HG03139 (cell line): ENCODE measurements around the gene GAS5.
A peak's percentile ranks its signal among the peaks of the same experiment; 100 is the strongest.
"Not testable (repeated sequence)": the region's sequence is repeated elsewhere in the genome, so short reads cannot be mapped to it uniquely, and the experiment has no call there.

ENCODE experiments used
- ATAC-seq: cut with Tn5 transposase; IDR thresholded peaks from one replicate; pipeline ENCODE4 v1.9.1; 2021; ENCODE audit not compliant: unreplicated experiment

Gene GAS5

DNA sequence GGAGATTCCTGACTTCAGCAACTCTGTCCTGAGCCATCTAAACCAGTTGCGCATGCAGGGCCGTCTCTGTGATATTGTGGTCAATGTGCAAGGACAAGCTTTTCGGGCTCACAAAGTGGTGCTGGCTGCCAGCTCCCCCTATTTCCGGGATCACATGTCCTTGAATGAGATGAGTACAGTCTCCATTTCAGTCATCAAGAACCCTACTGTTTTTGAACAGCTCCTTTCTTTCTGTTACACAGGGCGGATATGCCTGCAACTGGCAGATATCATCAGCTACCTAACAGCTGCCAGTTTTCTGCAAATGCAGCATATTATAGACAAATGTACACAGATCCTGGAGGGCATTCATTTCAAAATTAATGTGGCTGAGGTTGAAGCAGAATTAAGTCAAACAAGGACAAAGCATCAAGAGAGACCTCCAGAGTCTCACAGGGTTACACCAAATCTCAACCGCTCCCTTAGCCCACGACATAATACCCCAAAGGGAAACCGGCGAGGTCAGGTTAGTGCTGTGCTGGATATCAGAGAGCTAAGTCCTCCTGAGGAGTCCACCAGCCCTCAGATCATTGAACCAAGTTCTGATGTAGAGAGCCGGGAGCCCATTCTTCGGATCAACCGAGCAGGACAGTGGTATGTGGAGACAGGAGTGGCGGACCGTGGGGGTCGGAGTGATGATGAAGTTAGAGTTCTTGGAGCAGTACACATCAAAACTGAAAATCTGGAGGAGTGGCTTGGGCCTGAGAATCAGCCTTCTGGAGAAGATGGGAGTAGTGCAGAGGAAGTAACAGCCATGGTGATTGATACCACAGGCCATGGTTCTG lies 2.7 kb upstream of the GAS5 start:
- ATAC-seq: no peak

DNA sequence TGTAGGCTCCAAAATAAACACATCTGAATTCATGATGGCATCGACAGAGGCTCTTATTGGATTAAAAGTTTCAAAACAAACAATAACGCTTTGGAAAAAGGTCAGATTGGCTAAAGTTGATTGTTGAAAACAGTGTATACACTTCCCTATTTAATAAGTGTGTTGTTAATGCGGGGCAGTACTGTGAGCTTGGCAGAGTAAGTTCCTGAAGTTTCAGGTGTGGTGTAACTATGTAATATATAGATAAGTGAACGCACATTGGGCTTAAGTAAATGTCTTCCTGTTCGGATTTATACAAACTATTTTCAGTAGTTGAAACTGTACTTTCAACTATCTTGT lies 1.2 kb upstream of the GAS5 start:
- no peak for ATAC-seq

DNA sequence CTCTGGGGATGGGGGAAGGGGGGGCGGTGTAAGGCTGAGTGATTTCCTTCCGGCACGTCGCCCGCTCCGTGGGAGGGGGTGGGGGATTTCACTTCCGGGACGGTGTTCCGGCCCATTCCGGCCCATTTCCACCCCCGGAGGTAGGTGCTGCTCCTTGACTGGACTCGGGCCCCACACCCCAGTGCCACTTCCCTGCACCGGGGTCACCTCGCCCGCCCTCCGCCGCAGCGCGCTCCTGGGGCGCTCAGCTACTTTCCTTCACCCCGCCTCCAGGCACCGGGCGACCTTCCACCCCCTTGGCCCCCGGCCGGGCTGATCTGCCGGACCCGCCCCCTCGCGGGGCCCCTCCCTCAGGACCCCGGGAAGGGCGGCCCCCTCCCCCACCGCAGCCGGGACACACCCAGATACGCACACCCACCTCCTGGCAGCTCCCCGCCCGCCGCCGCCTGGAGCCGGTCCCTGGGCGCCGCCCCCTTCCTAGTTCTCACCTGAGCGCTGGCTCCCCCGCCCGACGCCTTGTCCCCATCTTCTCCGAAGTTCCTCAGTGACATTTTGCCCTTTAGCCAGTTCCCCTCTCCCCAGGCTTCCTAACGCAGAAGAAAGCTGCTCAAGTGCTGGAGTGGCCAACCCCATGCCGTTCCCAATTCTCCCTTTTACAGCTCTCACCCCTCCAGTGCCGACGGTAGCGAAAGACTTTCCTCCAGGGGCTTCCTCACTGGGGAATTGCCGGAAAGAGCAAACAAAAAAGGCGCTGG lies 654 bp upstream of the GAS5 start, which contains the start of gene ZBTB37:
ZBTB37 (plus strand) TSS at position 115 of the 755 bp plus-strand sequence. CDS start 1,846 bp downstream, outside the sequence.
- peak; percentile 53 for ATAC-seq

DNA sequence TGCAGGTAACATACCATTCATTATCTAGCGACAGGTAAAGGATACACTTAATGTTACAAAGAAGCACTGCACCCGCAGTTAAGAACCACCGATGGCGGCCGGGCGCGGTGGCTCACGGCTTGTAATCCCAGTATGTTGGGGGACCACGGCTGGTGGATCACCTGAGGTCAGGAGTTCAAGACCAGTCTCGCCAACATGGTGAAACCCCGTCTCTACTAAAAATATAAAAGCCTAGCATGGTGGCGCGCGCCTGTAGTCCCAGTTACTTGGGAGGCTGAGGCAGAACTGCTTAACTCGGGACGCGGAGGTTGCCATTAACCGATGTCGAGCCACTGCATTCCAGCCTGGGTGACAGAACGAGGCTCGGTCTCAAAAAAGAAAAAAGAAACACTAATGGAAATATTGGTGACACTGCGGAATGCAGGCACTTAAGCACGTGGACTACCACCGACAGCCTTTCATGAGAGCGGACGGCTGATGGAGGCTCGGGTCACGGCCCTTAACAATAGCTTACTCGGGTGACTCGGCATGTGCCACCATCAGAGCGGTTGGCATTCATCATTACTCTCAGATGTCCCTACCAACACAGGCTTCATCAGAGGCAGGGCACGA lies 542 bp downstream of the GAS5 start:
- no peak for ATAC-seq

DNA sequence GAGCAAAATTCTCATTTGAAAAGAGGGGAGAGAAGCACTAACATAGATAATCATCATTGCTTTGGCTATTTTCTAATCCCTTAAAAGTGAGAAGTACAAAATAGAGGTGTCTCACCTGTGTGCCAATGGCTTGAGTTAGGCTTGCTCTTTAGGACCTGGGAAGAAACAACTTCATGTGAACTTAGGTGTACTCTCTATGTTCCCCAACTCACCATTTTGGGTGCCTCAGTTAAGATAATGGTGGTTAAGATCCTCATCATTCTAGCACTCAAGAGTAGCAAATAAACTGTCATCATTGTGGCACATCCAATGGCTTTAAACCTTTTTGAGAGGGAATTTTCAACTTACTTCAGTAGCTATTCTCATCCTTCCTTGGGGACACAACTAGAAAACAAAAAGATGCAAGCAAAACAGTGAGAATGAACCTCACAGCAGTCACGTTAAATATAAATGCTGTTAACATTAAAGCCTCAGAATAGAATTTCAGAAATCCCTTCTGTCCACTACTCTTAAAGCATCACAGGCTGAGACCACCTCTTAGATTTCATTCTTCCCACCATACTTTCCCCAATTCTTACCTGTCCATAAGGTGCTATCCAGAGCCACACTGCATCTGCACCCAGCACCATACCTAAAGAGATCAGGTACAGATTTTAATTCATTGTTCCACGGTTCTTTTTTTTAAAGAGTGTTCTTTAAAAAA lies 1.2 kb downstream of the GAS5 start:
- no peak for ATAC-seq

DNA sequence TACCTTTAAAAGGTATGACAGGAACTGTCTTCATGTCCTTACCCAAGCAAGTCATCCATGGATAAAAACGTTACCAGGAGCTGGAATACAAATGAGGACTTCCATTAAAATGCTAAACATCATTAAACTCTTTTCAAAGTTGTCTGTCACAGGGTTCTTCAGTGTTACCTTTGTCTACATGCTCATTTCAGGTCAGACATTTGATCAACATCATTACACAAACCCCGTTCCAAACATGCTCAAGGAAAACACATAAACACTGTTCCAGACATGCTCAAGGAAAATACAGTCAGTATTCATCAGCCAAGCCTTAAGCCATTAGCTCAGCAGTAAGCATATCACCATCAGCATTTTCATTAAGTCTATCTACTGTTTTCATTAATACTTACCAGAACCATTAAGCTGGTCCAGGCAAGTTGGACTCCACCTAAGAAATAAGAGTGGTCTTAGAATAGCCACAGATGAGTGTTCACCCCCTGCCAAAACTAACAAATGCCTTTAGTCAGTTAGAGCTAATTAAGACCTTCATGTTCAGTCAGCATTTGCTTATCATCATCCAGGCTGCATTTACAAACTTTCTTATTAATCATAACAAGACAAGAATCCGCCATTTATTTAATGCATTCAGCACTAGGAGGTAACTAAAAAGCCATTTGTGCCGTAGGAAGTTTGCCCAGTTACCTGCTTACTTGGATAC lies 2.2 kb downstream of the GAS5 start:
- ATAC-seq: no peak

DNA sequence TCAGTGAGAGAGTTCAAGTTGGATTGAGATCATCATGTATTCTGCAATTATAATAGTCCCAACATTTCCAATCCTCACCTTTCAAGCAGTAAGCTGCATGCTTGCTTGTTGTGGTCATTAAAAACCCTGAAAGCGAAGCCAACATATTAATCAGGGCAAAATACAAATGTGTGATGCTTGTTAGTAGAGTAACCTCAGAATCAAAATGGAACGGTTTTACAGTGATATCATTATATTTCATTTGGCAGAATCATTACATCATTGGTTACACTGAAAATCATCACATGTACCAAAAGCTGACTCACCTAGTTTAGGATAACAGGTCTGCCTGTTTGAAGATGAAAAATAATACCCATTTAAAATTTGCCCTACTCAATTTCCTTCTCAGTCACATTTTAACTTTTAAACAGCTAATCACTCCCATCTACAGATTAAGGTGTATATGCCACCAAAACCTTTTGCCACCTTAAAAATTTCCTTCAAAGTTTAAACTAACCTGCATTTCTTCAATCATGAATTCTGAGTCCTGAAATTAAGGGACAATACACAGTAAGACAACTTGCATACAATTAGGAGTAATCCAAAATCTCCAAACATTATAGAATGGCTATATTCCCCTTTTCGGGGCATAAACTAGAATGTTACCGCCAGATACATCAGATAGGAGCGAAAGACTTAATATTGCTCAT lies 3.5 kb downstream of the GAS5 start:
- ATAC-seq: no peak

DNA sequence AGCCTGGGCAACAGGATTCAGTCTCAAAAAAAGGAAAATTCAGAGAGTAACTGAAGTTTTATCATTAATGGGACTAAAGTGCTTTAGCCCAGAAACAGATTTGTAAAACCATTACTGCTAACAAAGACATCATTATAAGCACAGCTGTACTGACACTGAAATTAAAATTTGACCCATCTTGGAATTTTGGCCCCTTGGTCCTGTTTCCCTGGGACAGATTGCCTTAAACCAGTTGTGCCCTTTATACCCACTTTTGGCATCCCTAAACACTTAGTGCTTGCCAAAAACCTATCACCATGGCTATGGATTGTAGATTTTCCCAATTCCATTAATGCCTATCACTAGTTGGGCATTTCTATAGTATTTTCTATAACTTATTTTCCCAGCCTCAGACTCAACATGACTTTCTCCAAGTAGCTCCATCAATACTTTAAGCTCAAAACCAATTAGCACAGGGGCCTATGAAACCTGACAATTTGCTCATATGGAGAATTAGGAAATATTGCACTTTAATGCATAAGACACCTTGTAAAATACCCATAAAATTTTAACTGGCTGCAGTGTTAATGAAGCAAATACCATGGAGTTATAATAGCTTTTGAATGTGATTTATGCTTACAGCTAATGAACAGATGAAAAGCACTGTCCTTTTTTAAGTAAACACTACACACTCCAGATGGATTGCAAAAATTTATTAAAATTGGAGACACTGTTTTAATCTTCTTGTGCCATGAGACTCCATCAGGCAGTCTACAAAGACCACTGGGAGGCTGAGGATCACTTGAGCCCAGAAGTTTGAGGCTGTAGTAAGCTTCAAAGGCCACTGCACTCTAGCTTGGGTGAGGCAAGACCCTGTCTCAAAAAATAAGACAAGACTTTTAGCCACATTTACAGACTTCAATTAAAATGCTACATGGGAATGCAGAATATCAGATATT lies 4.3 kb downstream of the GAS5 start:
- no peak for ATAC-seq

DNA sequence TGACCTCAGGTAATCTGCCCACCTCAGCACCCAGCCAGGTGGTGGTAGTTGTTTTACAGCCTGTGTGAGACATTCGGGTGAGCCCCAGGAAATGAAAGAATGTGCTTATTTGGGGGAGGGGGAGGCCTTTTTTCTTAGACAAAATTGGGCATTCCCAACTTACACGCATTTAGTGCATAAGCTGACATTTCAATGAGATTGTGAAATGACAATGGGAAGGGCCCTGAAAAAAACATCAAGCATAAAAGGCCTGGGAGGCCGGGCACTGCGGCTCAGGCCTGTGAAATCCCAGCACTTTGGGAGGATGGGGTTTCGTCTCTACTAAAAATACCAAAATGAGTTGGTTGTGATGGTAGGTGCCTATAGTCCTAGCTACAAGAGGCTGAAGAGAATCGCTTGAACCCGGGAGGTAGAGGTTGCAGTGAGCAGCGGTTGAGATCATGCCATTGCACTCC lies 5.0 kb downstream of the GAS5 start:
- no peak for ATAC-seq

DNA sequence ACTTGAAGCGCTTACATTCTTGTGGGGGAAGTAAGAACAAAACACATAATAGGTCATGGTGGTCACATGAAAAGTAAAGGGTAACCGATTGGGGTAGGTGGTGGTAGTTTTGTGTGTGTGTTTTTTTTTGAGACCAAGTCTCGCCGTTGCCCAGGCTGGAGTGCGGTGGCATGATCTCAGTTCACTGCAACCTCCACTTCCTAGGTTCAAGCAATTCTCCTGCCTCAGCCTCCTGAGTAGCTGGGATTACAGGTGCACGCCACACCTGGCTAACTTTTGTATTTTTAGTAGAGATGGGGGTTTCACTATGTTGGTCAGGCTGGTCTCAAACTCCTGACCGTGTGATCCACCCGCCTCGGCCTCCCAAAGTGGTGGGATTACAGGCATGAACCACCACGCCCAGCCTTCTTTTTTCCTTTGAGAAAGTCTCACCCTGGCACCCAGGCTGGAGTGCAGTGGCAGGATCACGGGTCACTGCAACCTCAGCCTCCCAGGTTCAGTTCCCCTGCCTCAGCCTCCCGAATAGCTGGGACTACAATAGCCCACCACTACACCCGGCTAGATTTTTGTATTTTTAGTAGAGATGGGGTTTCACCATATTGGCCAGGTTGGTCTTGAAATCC lies 5.5 kb downstream of the GAS5 start:
- ATAC-seq: not testable (repeated sequence)

DNA sequence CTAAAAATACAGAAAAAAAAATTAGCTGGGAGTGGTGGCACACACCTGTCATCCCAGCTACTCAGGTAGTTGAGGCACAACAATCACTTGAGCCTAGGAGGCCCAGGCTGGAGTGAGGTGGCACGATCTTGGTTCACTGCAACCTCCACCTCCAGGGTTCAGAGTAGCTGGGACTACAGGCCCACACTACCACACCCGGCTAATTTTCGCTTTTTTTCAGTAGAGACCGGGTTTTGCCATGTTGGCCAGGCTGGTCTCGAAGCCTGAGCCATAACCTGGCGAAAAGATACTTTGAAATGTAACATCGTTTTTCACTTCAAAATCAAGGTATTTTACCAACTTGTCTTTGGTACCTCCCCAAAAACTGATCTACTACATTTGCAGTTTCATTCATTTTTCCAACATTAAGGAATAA lies 6.1 kb downstream of the GAS5 start:
- ATAC-seq: no peak

DNA sequence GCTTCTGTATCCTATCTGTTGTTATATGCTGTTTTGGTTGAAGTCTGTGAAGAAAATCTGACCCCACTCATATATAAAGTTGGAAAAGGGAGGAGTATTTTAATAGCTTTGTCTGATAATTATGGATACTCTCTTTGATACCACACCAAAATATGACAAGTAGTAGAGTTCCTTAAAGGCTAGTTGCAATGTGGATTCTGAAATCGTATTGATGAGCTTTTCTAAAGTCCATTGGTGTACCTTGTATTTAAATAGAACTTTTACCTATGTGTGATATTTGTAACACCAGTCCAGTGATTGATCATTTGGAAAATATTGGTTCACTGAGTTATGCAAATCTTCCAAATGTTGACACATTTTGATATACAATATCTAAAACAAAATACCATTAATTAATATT lies 7.7 kb downstream of the GAS5 start:
- ATAC-seq: no peak

DNA sequence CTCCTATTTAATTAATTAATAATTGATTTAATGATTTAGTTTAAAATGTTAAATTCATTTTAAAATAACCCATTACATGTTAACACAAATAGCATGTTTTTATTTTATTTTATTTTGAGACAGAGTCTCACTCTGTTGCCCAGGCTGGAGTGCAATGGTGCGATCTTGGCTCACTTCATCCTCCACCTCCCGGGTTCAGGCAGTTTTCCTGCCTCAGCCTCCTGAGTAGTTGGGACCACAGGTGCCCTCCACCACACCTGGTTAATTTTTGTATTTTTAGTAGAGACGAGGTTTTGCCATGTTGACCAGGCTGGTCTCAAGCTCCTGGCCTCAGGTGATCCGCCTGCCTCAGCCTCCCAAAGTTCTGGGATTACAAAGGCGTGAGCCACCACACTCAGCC lies 8.2 kb downstream of the GAS5 start:
- not testable (repeated sequence) for ATAC-seq

DNA sequence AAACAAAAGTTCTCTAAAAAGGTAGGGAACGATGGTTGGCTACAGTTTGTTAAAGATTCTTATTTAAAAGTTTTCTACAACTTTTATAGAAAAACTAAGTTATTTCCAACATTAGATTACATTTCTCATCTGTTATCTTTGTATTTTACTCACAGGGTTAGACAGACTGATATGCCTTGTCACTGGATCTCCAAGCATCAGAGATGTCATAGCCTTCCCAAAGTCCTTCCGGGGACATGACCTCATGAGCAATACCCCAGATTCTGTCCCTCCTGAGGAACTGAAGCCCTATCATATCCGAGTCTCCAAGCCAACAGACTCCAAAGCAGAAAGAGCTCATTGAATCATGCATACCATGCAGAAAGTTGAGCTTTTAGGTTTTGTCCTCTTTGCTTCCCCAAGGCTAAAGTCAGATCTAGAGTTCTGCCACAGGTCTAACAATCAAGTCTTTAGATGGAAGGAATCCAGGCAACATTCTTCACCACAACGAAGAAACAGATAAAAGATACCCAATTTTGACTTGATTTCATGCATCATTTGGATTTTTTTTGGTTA lies 10.3 kb downstream of the GAS5 start:
- no peak for ATAC-seq

DNA sequence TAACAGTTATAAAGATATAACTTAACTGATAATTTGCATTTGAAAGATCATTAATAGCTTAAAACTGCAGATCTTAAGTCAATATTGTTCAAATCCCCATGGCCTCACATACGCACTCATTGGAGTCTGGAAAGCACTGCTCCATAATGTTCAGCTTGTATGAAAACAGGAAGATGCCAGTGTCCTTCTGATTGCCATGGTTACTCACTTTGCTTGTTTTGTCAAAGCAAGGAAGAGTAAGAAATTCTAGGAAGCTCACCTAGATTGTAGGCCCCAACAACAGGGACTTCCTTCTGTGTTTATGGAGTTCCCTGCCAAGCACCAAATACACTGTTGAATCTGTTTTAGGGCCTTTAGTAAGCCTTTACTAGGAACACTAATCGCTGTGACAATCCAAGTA lies 10.9 kb downstream of the GAS5 start:
- ATAC-seq: no peak

DNA sequence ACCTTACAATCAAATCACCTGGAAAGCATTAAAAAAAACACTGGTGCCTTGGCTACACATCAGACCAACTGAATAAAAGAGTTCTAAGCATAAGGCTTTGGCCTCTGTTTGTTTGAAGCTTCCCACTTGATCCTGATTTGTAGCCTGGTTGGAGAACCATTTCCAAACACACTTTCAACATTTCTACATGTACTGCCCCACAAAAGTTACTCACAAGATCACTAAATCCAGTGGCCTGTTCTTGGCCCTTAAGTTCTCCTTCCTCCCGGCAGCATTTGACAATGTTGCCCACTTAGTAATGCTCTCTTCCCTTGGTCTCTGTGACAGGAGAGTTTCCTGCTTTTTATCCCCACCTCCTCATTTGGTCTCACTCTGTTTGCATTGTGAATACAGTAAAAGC lies 11.8 kb downstream of the GAS5 start:
- no peak for ATAC-seq

DNA sequence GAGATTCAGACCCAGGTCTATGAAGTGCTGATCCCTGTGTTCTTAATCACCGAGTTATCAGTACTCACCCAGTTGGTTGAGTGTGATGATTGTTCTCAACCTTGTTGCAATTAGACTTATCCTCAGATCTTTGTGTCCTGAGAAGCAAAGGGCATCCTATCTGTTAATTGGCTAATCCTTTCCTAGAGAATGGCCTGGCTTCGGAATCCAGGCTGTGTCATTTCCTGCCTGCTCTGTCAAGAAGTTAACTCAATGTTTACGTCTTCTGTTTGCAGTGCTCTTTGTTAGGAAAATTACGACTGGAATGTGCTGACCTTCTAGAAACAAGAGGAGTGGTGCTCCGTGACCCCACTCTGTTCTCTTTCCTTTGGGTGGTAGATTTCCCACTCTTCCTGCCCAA lies 14.7 kb downstream of the GAS5 start:
- ATAC-seq: no peak

DNA sequence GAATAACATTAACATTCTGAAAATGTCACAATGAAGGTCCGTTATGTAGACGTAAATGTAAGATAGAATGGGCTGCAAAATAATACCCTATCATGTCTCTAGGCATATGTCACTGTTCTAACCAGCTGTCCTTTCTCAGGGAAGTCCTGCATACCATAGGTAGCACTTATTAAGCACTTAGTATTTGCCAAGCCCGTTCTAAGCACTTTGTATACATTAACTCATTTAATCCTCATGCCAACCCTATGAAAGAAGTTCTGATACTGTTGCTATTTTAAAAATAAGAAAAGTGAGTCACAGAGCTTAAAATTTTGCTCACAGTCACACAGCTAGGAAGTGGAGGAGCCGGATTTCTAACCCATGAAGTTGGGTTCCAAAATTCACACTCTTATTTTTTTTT lies 15.7 kb downstream of the GAS5 start:
- ATAC-seq: no peak
